GM23338 (cell line): ENCODE measurements around the gene FBLN1. TPM values are rescaled to one million over a fixed set of nuclear protein-coding genes. Genes with fewer than 3 reads are reported as not detected.

Source experiments
- ATAC-seq: fragments of 200-7000 bp; cut with Tn5 transposase; 3 replicates; pipeline ENCODE4 v1.9.1; 2020
- DNase-seq: peaks from one replicate; pipeline ENCODE4 v3.0.0-alpha.2; 2015; ENCODE audit warnings: low spot score
- H2AFZ ChIP-seq: fragments of 200-600 bp; sonication (generic); 2 replicates; pipeline ENCODE4 v1.8.0; 2016; ENCODE audit warnings: antibody characterized with exemption, mild to moderate bottlenecking, moderate library complexity
- H3F3A ChIP-seq: fragments of 200-600 bp; sonication (generic); replicated peaks from 2 replicates; pipeline ENCODE4 v1.8.0; 2017; ENCODE audit warnings: antibody characterized with exemption, mixed run types, low read depth
- H3K27ac ChIP-seq: fragments of 200-600 bp; sonication (generic); 2 replicates; pipeline ENCODE4 v1.6.1; 2016; ENCODE audit warnings: low read depth
- H3K27me3 ChIP-seq: fragments of 200-600 bp; sonication (generic); 2 replicates; pipeline ENCODE4 v1.8.0; 2016; ENCODE audit warnings: mild to moderate bottlenecking, mixed run types, moderate library complexity; ENCODE audit not compliant: insufficient read depth
- H3K36me3 ChIP-seq: fragments of 200-600 bp; sonication (generic); 2 replicates; pipeline ENCODE4 v1.8.0; 2016; ENCODE audit warnings: mild to moderate bottlenecking; ENCODE audit not compliant: insufficient read depth
- H3K4me1 ChIP-seq: fragments of 200-600 bp; sonication (generic); 2 replicates; pipeline ENCODE4 v1.8.0; 2016; ENCODE audit warnings: mild to moderate bottlenecking, moderate library complexity; ENCODE audit not compliant: insufficient read depth
- H3K4me2 ChIP-seq: fragments of 200-600 bp; sonication (generic); 2 replicates; pipeline ENCODE4 v1.7.1; 2017; ENCODE audit warnings: mixed run types
- H3K4me3 ChIP-seq: fragments of 200-600 bp; sonication (generic); 2 replicates; pipeline ENCODE4 v1.6.1; 2016; ENCODE audit warnings: mixed run types
- H3K79me2 ChIP-seq: fragments of 200-600 bp; sonication (generic); replicated peaks from 2 replicates; pipeline ENCODE4 v1.8.0; 2017; ENCODE audit warnings: mild to moderate bottlenecking; ENCODE audit not compliant: insufficient read depth
- H3K9me2 ChIP-seq: fragments of 200-600 bp; sonication (generic); 2 replicates; pipeline ENCODE4 v1.8.0; 2017; ENCODE audit not compliant: insufficient read depth
- H4K20me1 ChIP-seq: fragments of 200-600 bp; sonication (generic); replicated peaks from 2 replicates; pipeline ENCODE4 v1.8.0; 2017; ENCODE audit warnings: mild to moderate bottlenecking; ENCODE audit not compliant: insufficient read depth
- H3K27ac Mint-ChIP-seq: 2 replicates; pipeline ENCODE4 v1.8.0; 2020; ENCODE audit warnings: inconsistent platforms, mild to moderate bottlenecking, moderate library complexity, mixed read lengths
- H3K27me3 Mint-ChIP-seq: 3 replicates; pipeline ENCODE4 v1.8.0; 2022; ENCODE audit warnings: low read depth, mild to moderate bottlenecking, moderate library complexity, mixed read lengths, inconsistent platforms; ENCODE audit not compliant: insufficient read depth, poor library complexity
- H3K36me3 Mint-ChIP-seq: 3 replicates; pipeline ENCODE4 v1.8.0; 2021; ENCODE audit warnings: low read depth, mild to moderate bottlenecking, inconsistent platforms, moderate library complexity, mixed read lengths
- H3K4me1 Mint-ChIP-seq: 3 replicates; pipeline ENCODE4 v1.8.0; 2020; ENCODE audit warnings: mild to moderate bottlenecking, inconsistent platforms, mixed read lengths
- H3K4me3 Mint-ChIP-seq: 3 replicates; pipeline ENCODE4 v1.8.0; 2021; ENCODE audit warnings: moderate library complexity, mild to moderate bottlenecking, inconsistent platforms, mixed read lengths
- H3K9me3 Mint-ChIP-seq: 3 replicates; pipeline ENCODE4 v1.8.0; 2020; ENCODE audit warnings: moderate library complexity, mild to moderate bottlenecking, inconsistent platforms, mixed read lengths
- CREB1 ChIP-seq: fragments of 250-450 bp; sonication (Bioruptor Pico); IDR thresholded peaks from 2 replicates; pipeline ENCODE4 v1.5.0; 2020; ENCODE audit warnings: low read depth, mild to moderate bottlenecking, moderate library complexity
- EZH2phosphoT487 ChIP-seq: fragments of 200-600 bp; sonication (generic); IDR thresholded peaks from one replicate; pipeline ENCODE4 v1.8.1; 2018; ENCODE audit warnings: antibody characterized with exemption; ENCODE audit not compliant: unreplicated experiment
- NANOG ChIP-seq: IDR thresholded peaks from 2 replicates; pipeline ENCODE4 v1.6.1; 2016; ENCODE audit warnings: antibody characterized with exemption, borderline replicate concordance
- POLR2AphosphoS5 ChIP-seq: IDR thresholded peaks from 2 replicates; pipeline ENCODE4 v1.6.1; 2016; ENCODE audit warnings: antibody characterized with exemption, low read depth
- STAT1 ChIP-seq: IDR thresholded peaks from one replicate; pipeline ENCODE4 v1.6.1; 2016; ENCODE audit warnings: antibody characterized with exemption; ENCODE audit not compliant: unreplicated experiment
- ZNF331 ChIP-seq: fragments of 250-450 bp; sonication (Bioruptor Pico); IDR thresholded peaks from 2 replicates; pipeline ENCODE4 v1.5.0; 2020; ENCODE audit warnings: low read depth, mild to moderate bottlenecking, moderate library complexity
- polyA plus RNA-seq: library from polyadenylated mRNA; unstranded; fragments of >200 nt; fragmentation: Nextera tagmentation; extraction: Ambion mirVana; gene quantifications from 2 replicates; pipeline ENCODE4 v1.2.1, GENCODE V29; 2016
- total RNA-seq: library from RNA; depleted of rRNA; stranded (reverse); fragments of >200 nt; shearing (Covaris generic); gene quantifications from 2 replicates; pipeline ENCODE4 v1.2.3, GENCODE V29; 2014
- TF ChIP-seq, protein P1 (sequence below), 2 experiments: fragments of 200-600 bp in 1 of 2; sonication (generic) in 1 of 2; conservative IDR thresholded peaks; 2 replicates each; pipeline versions ENCODE4 v1.5.1 to v1.6.1; 2016 to 2017; ENCODE audit warnings: antibody characterized with exemption in 2 of 2, low read depth in 2 of 2, mild to moderate bottlenecking in 2 of 2, moderate library complexity in 1 of 2
- TF ChIP-seq, protein P2 (sequence below): IDR thresholded peaks from 2 replicates; pipeline ENCODE4 v1.6.1; 2016; ENCODE audit warnings: antibody characterized with exemption
- TF ChIP-seq, protein P3 (sequence below): IDR thresholded peaks from one replicate; pipeline ENCODE4 v1.6.1; 2018; ENCODE audit warnings: antibody characterized with exemption; ENCODE audit not compliant: unreplicated experiment
- TF ChIP-seq, protein P4 (sequence below): fragments of 250-450 bp; sonication (Bioruptor Pico); IDR thresholded peaks from 2 replicates; pipeline ENCODE4 v1.5.0; 2020; ENCODE audit warnings: mild to moderate bottlenecking, moderate library complexity

Gene FBLN1
- total and polyA plus RNA-seq, 2 experiments from 2014 or later, result 90.1 to 137 TPM

DNA sequence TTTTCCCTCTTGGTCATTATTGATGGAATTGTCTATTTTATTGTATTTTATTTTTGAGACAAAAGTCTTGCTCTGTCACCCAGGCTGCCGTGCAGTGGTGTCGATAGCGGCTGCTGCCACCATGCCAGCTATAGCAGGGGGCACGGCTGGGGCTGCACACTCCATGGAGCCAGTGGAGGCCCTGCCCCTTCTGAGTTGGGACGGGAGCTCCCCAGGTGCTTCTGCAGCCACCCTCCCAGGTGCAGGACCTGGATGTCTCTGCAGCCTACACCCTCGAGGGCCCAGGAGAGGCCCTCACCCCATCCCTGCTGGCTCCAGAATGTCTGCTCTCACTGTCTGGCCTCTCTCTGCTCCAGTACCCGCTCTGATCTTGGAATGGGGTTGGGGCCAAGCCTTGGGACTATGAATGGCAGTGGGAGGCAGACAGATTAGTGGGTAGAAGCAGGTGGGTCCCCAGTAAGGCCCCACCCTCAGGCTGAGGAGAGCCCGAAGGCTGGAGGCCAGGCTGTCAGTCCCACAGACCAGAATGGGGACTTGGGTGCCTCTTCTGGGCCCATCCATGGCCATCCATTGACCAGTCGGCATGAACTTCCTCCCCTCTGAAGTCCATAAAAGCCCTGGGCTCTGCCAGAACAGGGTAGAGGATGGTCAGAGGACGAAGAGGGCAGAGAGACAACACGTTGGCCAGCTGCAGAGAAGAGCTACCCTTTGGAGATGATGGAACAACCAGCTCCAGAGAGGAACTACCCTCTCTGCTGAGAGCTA lies 119.3 kb downstream of the FBLN1 start:
- peaks cover 10% of the 10 kb centered on the region for H3K4me1 Mint-ChIP-seq
- peaks cover 8% of the 10 kb centered on the region for H3K27me3 Mint-ChIP-seq
- Histone ChIP-seq H3K36me3 (0 out of 2 replicates have a peak, but pooled peaks cover 3% of the 10 kb centered on the region), H3K4me3 (no peak overlapping the region), H2AFZ (no peak overlapping the region), H3K27me3 (no peaks in the 10 kb centered on the region), H3F3A (no peaks in the 10 kb centered on the region), H3K9me2 (no peaks in the 10 kb centered on the region), H3K27ac (no peak overlapping the region), H3K4me2 (no peak overlapping the region), H3K79me2 (no peaks in the 10 kb centered on the region), H3K4me1 (peaks cover 3% of the 10 kb centered on the region; the same call in 1 of the 2 replicates), H4K20me1 (no peaks in the 10 kb centered on the region)
- H3K27ac Mint-ChIP-seq, result no peak overlapping the region
- no peak for ATAC-seq
- H3K9me3 Mint-ChIP-seq, result peaks cover 12% of the 10 kb centered on the region
- TF ChIP-seq, protein P1, sequence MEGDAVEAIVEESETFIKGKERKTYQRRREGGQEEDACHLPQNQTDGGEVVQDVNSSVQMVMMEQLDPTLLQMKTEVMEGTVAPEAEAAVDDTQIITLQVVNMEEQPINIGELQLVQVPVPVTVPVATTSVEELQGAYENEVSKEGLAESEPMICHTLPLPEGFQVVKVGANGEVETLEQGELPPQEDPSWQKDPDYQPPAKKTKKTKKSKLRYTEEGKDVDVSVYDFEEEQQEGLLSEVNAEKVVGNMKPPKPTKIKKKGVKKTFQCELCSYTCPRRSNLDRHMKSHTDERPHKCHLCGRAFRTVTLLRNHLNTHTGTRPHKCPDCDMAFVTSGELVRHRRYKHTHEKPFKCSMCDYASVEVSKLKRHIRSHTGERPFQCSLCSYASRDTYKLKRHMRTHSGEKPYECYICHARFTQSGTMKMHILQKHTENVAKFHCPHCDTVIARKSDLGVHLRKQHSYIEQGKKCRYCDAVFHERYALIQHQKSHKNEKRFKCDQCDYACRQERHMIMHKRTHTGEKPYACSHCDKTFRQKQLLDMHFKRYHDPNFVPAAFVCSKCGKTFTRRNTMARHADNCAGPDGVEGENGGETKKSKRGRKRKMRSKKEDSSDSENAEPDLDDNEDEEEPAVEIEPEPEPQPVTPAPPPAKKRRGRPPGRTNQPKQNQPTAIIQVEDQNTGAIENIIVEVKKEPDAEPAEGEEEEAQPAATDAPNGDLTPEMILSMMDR (conservative IDR thresholded peaks at IDR 0.05; ENCODE audit: low read depth in 2 of 2), result no peak
- TF ChIP-seq, protein P2, sequence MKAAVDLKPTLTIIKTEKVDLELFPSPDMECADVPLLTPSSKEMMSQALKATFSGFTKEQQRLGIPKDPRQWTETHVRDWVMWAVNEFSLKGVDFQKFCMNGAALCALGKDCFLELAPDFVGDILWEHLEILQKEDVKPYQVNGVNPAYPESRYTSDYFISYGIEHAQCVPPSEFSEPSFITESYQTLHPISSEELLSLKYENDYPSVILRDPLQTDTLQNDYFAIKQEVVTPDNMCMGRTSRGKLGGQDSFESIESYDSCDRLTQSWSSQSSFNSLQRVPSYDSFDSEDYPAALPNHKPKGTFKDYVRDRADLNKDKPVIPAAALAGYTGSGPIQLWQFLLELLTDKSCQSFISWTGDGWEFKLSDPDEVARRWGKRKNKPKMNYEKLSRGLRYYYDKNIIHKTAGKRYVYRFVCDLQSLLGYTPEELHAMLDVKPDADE, result no peak
- TF ChIP-seq EZH2phosphoT487, result no peak
- TF ChIP-seq, protein P3, sequence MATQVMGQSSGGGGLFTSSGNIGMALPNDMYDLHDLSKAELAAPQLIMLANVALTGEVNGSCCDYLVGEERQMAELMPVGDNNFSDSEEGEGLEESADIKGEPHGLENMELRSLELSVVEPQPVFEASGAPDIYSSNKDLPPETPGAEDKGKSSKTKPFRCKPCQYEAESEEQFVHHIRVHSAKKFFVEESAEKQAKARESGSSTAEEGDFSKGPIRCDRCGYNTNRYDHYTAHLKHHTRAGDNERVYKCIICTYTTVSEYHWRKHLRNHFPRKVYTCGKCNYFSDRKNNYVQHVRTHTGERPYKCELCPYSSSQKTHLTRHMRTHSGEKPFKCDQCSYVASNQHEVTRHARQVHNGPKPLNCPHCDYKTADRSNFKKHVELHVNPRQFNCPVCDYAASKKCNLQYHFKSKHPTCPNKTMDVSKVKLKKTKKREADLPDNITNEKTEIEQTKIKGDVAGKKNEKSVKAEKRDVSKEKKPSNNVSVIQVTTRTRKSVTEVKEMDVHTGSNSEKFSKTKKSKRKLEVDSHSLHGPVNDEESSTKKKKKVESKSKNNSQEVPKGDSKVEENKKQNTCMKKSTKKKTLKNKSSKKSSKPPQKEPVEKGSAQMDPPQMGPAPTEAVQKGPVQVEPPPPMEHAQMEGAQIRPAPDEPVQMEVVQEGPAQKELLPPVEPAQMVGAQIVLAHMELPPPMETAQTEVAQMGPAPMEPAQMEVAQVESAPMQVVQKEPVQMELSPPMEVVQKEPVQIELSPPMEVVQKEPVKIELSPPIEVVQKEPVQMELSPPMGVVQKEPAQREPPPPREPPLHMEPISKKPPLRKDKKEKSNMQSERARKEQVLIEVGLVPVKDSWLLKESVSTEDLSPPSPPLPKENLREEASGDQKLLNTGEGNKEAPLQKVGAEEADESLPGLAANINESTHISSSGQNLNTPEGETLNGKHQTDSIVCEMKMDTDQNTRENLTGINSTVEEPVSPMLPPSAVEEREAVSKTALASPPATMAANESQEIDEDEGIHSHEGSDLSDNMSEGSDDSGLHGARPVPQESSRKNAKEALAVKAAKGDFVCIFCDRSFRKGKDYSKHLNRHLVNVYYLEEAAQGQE, result no peak
- no peak for TF ChIP-seq POLR2AphosphoS5
- TF ChIP-seq ZNF331 (CRISPR knock-in tag), result no peak
- no peak for TF ChIP-seq NANOG
- no peak for TF ChIP-seq CREB1
- no peak for TF ChIP-seq STAT1
- TF ChIP-seq, protein P4, sequence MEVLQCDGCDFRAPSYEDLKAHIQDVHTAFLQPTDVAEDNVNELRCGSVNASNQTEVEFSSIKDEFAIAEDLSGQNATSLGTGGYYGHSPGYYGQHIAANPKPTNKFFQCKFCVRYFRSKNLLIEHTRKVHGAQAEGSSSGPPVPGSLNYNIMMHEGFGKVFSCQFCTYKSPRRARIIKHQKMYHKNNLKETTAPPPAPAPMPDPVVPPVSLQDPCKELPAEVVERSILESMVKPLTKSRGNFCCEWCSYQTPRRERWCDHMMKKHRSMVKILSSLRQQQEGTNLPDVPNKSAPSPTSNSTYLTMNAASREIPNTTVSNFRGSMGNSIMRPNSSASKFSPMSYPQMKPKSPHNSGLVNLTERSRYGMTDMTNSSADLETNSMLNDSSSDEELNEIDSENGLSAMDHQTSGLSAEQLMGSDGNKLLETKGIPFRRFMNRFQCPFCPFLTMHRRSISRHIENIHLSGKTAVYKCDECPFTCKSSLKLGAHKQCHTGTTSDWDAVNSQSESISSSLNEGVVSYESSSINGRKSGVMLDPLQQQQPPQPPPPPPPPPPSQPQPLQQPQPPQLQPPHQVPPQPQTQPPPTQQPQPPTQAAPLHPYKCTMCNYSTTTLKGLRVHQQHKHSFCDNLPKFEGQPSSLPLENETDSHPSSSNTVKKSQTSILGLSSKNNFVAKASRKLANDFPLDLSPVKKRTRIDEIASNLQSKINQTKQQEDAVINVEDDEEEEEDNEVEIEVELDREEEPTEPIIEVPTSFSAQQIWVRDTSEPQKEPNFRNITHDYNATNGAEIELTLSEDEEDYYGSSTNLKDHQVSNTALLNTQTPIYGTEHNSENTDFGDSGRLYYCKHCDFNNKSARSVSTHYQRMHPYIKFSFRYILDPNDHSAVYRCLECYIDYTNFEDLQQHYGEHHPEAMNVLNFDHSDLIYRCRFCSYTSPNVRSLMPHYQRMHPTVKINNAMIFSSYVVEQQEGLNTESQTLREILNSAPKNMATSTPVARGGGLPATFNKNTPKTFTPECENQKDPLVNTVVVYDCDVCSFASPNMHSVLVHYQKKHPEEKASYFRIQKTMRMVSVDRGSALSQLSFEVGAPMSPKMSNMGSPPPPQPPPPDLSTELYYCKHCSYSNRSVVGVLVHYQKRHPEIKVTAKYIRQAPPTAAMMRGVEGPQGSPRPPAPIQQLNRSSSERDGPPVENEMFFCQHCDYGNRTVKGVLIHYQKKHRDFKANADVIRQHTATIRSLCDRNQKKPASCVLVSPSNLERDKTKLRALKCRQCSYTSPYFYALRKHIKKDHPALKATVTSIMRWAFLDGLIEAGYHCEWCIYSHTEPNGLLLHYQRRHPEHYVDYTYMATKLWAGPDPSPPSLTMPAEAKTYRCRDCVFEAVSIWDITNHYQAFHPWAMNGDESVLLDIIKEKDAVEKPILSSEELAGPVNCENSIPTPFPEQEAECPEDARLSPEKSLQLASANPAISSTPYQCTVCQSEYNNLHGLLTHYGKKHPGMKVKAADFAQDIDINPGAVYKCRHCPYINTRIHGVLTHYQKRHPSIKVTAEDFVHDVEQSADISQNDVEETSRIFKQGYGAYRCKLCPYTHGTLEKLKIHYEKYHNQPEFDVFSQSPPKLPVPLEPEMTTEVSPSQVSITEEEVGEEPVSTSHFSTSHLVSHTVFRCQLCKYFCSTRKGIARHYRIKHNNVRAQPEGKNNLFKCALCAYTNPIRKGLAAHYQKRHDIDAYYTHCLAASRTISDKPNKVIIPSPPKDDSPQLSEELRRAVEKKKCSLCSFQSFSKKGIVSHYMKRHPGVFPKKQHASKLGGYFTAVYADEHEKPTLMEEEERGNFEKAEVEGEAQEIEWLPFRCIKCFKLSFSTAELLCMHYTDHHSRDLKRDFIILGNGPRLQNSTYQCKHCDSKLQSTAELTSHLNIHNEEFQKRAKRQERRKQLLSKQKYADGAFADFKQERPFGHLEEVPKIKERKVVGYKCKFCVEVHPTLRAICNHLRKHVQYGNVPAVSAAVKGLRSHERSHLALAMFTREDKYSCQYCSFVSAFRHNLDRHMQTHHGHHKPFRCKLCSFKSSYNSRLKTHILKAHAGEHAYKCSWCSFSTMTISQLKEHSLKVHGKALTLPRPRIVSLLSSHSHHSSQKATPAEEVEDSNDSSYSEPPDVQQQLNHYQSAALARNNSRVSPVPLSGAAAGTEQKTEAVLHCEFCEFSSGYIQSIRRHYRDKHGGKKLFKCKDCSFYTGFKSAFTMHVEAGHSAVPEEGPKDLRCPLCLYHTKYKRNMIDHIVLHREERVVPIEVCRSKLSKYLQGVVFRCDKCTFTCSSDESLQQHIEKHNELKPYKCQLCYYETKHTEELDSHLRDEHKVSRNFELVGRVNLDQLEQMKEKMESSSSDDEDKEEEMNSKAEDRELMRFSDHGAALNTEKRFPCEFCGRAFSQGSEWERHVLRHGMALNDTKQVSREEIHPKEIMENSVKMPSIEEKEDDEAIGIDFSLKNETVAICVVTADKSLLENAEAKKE (CRISPR knock-in tag), result no peak
- no peak for DNase-seq
- no peak overlapping the region for H3K4me3 Mint-ChIP-seq
- H3K36me3 Mint-ChIP-seq, result peaks cover 3% of the 10 kb centered on the region; the same call in 1 of the 3 replicates
